C4-2B (cell line): ENCODE results near the gene FOXC2.

Experiments used
- H3K27ac ChIP-seq: fragments of 450-650 bp; 2 replicates; pipeline ENCODE4 v1.5.1; 2017
- ZFX ChIP-seq: fragments of 450-650 bp; IDR thresholded peaks from 2 replicates; pipeline ENCODE4 v1.6.1; 2017
- TF ChIP-seq, protein P1 (sequence below): fragments of 450-650 bp; conservative IDR thresholded peaks from 2 replicates; pipeline ENCODE4 v1.5.1; 2017; ENCODE audit warnings: mild to moderate bottlenecking

FOXC2 gene

DNA sequence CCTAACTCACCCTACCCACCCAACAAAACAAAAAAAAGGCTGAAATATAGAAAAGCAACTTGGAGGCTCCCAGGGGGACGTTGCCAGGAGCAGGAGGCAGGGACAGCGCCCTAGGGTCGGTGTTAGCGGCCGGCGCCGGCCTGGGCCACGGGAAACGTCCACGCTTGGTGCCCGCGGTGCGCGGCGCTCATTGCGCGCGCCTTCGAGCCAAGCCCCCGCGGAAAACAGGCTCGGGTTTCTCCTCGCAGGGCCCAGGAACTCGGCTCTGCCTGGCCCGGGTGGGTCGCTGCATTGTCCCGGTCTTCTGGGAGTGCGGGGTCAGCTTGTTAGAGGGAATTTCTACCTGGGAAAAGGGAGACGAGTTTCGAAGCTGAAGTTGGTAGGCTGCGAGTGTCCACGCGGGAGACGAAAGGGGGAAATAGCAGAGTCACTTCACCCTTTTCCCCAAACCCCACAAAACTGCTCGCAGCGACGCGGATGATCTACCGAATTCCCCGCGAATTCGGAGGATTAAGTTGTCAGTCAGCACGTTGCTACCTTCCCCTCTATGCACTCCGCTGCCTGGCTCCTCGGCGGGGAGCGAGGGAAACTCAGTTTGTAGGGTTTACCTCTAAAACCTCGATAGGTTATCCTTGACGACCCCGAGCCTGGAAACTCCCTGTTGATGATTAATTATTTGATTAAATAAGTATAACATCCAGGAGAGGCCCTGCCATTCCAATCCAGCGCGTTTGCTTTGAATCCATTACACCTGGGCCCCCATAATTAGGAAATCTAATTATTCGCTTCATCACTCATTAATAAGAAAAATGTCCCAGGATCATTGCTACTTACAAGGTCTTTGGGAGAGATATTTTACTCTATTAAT, 751 bp upstream of the FOXC2 start:
- H3K27ac ChIP-seq, result no peak overlapping the region
- TF ChIP-seq ZFX, result no peak
- TF ChIP-seq, protein P1, sequence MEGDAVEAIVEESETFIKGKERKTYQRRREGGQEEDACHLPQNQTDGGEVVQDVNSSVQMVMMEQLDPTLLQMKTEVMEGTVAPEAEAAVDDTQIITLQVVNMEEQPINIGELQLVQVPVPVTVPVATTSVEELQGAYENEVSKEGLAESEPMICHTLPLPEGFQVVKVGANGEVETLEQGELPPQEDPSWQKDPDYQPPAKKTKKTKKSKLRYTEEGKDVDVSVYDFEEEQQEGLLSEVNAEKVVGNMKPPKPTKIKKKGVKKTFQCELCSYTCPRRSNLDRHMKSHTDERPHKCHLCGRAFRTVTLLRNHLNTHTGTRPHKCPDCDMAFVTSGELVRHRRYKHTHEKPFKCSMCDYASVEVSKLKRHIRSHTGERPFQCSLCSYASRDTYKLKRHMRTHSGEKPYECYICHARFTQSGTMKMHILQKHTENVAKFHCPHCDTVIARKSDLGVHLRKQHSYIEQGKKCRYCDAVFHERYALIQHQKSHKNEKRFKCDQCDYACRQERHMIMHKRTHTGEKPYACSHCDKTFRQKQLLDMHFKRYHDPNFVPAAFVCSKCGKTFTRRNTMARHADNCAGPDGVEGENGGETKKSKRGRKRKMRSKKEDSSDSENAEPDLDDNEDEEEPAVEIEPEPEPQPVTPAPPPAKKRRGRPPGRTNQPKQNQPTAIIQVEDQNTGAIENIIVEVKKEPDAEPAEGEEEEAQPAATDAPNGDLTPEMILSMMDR, result no peak

DNA sequence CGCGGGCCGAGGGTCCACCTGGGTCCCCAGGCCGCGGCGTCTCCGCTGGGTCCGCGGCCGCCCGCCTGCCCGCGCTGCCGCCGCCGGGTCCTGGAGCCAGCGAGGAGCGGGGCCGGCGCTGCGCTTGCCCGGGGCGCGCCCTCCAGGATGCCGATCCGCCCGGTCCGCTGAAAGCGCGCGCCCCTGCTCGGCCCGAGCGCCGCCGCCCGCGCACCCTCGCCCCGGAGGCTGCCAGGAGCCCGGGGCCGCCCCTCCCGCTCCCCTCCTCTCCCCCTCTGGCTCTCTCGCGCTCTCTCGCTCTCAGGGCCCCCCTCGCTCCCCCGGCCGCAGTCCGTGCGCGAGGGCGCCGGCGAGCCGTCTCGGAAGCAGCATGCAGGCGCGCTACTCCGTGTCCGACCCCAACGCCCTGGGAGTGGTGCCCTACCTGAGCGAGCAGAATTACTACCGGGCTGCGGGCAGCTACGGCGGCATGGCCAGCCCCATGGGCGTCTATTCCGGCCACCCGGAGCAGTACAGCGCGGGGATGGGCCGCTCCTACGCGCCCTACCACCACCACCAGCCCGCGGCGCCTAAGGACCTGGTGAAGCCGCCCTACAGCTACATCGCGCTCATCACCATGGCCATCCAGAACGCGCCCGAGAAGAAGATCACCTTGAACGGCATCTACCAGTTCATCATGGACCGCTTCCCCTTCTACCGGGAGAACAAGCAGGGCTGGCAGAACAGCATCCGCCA, 504 bp downstream of the FOXC2 start:
- H3K27ac ChIP-seq, result no peak overlapping the region
- no peak for TF ChIP-seq ZFX
- TF ChIP-seq, protein P1, result no peak

DNA sequence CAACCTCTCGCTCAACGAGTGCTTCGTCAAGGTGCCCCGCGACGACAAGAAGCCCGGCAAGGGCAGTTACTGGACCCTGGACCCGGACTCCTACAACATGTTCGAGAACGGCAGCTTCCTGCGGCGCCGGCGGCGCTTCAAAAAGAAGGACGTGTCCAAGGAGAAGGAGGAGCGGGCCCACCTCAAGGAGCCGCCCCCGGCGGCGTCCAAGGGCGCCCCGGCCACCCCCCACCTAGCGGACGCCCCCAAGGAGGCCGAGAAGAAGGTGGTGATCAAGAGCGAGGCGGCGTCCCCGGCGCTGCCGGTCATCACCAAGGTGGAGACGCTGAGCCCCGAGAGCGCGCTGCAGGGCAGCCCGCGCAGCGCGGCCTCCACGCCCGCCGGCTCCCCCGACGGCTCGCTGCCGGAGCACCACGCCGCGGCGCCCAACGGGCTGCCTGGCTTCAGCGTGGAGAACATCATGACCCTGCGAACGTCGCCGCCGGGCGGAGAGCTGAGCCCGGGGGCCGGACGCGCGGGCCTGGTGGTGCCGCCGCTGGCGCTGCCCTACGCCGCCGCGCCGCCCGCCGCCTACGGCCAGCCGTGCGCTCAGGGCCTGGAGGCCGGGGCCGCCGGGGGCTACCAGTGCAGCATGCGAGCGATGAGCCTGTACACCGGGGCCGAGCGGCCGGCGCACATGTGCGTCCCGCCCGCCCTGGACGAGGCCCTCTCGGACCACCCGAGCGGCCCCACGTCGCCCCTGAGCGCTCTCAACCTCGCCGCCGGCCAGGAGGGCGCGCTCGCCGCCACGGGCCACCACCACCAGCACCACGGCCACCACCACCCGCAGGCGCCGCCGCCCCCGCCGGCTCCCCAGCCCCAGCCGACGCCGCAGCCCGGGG, 1.3 kb downstream of the FOXC2 start:
- TF ChIP-seq ZFX, result no peak
- TF ChIP-seq, protein P1, result no peak
- no peak overlapping the region for H3K27ac ChIP-seq

DNA sequence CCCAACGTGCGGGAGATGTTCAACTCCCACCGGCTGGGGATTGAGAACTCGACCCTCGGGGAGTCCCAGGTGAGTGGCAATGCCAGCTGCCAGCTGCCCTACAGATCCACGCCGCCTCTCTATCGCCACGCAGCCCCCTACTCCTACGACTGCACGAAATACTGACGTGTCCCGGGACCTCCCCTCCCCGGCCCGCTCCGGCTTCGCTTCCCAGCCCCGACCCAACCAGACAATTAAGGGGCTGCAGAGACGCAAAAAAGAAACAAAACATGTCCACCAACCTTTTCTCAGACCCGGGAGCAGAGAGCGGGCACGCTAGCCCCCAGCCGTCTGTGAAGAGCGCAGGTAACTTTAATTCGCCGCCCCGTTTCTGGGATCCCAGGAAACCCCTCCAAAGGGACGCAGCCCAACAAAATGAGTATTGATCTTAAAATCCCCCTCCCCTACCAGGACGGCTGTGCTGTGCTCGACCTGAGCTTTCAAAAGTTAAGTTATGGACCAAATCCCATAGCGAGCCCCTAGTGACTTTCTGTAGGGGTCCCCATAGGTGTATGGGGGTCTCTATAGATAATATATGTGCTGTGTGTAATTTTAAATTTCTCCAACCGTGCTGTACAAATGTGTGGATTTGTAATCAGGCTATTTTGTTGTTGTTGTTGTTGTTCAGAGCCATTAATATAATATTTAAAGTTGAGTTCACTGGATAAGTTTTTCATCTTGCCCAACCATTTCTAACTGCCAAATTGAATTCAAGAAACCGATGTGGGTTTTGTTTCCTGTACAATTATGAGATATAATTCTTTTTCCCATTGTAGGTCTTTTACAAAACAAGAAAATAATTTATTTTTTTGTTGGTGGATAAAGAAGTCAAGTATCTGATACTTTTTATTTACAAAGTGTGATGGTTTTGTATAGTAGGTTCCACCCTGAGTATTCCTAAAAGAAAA, 2.3 kb downstream of the FOXC2 start:
- TF ChIP-seq ZFX, result no peak
- TF ChIP-seq, protein P1, result no peak
- no peak overlapping the region for H3K27ac ChIP-seq

DNA sequence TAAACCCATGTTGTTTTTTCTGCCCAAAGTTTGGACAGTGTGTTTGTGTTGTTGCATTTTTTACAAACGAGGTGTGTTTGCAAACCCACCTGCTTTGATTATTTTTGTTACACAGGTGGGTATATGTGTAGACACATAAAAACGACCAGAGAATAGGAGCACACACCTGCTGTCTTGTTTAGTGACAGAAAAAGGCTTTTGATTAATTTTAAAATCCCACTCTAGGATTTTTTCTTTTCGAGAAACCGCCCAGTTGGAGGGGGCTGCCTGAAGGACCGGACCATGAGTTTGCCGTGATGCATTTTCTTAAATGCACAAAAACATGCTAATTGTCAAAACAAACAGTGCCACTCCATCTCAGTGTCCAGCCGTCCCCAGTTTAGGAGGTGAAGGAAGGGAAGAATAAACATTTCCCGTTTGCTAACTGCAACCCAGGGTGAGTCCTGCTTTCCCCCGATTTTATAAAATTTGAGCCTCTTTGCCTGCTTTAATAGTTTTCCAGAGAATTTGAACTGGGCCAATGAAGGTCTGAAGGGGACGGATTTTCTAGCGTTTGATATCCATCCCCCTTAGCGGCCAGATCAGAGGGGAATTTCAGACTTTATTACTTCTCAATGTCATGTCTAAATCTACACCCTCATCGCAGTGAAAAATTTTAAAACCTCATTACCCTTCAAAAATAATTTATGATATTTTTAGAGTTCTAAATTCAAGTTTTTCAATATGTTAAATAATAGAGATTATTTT, 3.2 kb downstream of the FOXC2 start:
- TF ChIP-seq ZFX, result no peak
- TF ChIP-seq, protein P1, result no peak
- H3K27ac ChIP-seq, result no peak overlapping the region
